NB4 (cell line): ENCODE results near the gene SP5.

Source experiments
- CTCF ChIP-seq: IDR thresholded peaks from one replicate; pipeline ENCODE4 v1.5.1; 2012; ENCODE audit warnings: low read depth, low read length
- MYC ChIP-seq: IDR thresholded peaks from 2 replicates; pipeline ENCODE4 v1.6.1; 2011; ENCODE audit warnings: low read depth, low read length
- POLR2A ChIP-seq: IDR thresholded peaks from 2 replicates; pipeline ENCODE4 v1.6.1; 2011; ENCODE audit warnings: mild to moderate bottlenecking; ENCODE audit not compliant: insufficient read length; ENCODE audit errors: extremely low read depth

- TF ChIP-seq POLR2A (no peak), CTCF (no peak), MYC (no peak)
Measured at GRCh38 chr2:170670651-170671050, 44.5 kb upstream of the SP5 start.
